GM12878 (cell line): ENCODE measurements around the gene NUP214. TPM values are rescaled to one million over a fixed set of nuclear protein-coding genes. Genes with fewer than 3 reads are reported as not detected.
A peak's percentile ranks its signal among the peaks of the same experiment; 100 is the strongest.

ENCODE experiments used
- ATAC-seq: fragments of 200-7000 bp; cut with Tn5 transposase; 3 replicates; pipeline ENCODE4 v1.9.1; 2020; ENCODE audit warnings: mild to moderate bottlenecking, moderate library complexity
- BruUV-seq: library from RNA; stranded (reverse); fragments of 400-500 nt; replicated peaks from 2 replicates; lab custom pipeline; 2021; lab: Mats Ljungman, UMichigan
- CTCF ChIA-PET: fragments of 300-600 bp; sonication (Branson Sonifier 250); formaldehyde crosslinking; extraction: SDS; loops from one replicate; lab custom pipeline; 2021; ENCODE audit warnings: inconsistent platforms; lab: Yijun Ruan, JAX
- POLR2A ChIA-PET: fragments of 350-600 bp; formaldehyde crosslinking; extraction: SDS; loops from one replicate; lab custom pipeline; 2021; ENCODE audit warnings: inconsistent platforms; lab: Charles Lee
- RAD21 ChIA-PET: fragments of 300-600 bp; sonication (Branson Sonifier 250); formaldehyde crosslinking; loops from one replicate; lab custom pipeline; 2023; ENCODE audit warnings: antibody characterized with exemption; ENCODE audit not compliant: unreplicated experiment; lab: Charles Lee
- SMC1A ChIA-PET: fragments of 300-600 bp; sonication (Branson Sonifier 250); formaldehyde crosslinking; loops from one replicate; lab custom pipeline; 2023; ENCODE audit not compliant: unreplicated experiment, uncharacterized antibody; lab: Charles Lee
- DNase-seq: peaks from one replicate; pipeline ENCODE4 v3.0.0-alpha.2; 2011; ENCODE audit warnings: low read depth, low spot score
- FAIRE-seq: peaks from 3 replicates; lab custom pipeline; 2011; peaks lifted over from hg19 to GRCh38; lab: Jason Lieb, UNC
- H2AFZ ChIP-seq: 2 replicates; pipeline ENCODE4 v1.6.0; 2011; ENCODE audit warnings: low read depth, low read length, control low read depth; ENCODE audit not compliant: control insufficient read depth
- H3K27ac ChIP-seq: 2 replicates; pipeline ENCODE4 v1.5.1; 2011; ENCODE audit warnings: control low read depth; ENCODE audit not compliant: control insufficient read depth, insufficient read depth
- H3K27me3 ChIP-seq, 2 experiments: replicated peaks in 1 of 2; 2 replicates each; pipeline versions ENCODE4 v1.6.0 to v1.6.1; 2011; ENCODE audit warnings: low read length in 1 of 2; ENCODE audit not compliant: control insufficient read depth in 2 of 2, insufficient read depth in 2 of 2
- H3K36me3 ChIP-seq, 2 experiments: 2 replicates each; pipeline ENCODE4 v1.5.1; 2011; ENCODE audit warnings: low read length in 1 of 2; ENCODE audit not compliant: control insufficient read depth in 2 of 2, insufficient read depth in 2 of 2
- H3K4me1 ChIP-seq: 2 replicates; pipeline ENCODE4 v1.6.1; 2011; ENCODE audit warnings: mild to moderate bottlenecking, low read length, moderate library complexity, mixed read lengths; ENCODE audit not compliant: control insufficient read depth, insufficient read depth
- H3K4me2 ChIP-seq: 2 replicates; pipeline ENCODE4 v1.6.0; 2011; ENCODE audit warnings: control low read depth; ENCODE audit not compliant: control insufficient read depth, insufficient read depth
- H3K4me3 ChIP-seq: fragments of 200-600 bp; sonication (generic); 2 replicates; pipeline ENCODE4 v1.5.1; 2016
- H3K79me2 ChIP-seq: 2 replicates; pipeline ENCODE4 v1.6.0; 2011; ENCODE audit warnings: low read length; ENCODE audit not compliant: control insufficient read depth, insufficient read depth
- H3K9ac ChIP-seq: 2 replicates; pipeline ENCODE4 v1.8.0; 2011; ENCODE audit warnings: low read length, control low read depth, mixed read lengths; ENCODE audit not compliant: control insufficient read depth, insufficient read depth
- H3K9me3 ChIP-seq: replicated peaks from 3 replicates; pipeline ENCODE4 v1.5.1; 2011; ENCODE audit warnings: mild to moderate bottlenecking, low read length; ENCODE audit not compliant: control insufficient read depth, insufficient read depth
- H4K20me1 ChIP-seq: 2 replicates; pipeline ENCODE4 v1.6.0; 2011; ENCODE audit not compliant: control insufficient read depth, insufficient read depth
- CHD2 ChIP-seq: IDR thresholded peaks from 2 replicates; pipeline ENCODE4 v1.6.1; 2011; ENCODE audit warnings: low read depth, low read length, improper control_type of control experiment, borderline replicate concordance
- CTCF ChIP-seq, 3 experiments: IDR thresholded peaks in 2 of 3; conservative IDR thresholded peaks in 1 of 3; 2 replicates each; pipeline ENCODE4 v1.5.1; 2011; ENCODE audit warnings: low read depth in 3 of 3, low read length in 3 of 3, mild to moderate bottlenecking in 3 of 3, control low read depth in 2 of 3, moderate library complexity in 2 of 3, inconsistent platforms in 1 of 3, mixed read lengths in 1 of 3; ENCODE audit not compliant: control insufficient read depth in 2 of 3, insufficient read depth in 1 of 3; ENCODE audit errors: extremely low read depth in 1 of 3
- IRF4 ChIP-seq: IDR thresholded peaks from 2 replicates; pipeline ENCODE4 v1.6.1; 2011; ENCODE audit warnings: low read depth, low read length
- MEF2A ChIP-seq: IDR thresholded peaks from 2 replicates; pipeline ENCODE4 v1.6.1; 2011; ENCODE audit warnings: low read depth, mild to moderate bottlenecking, low read length, moderate library complexity; ENCODE audit not compliant: insufficient read depth
- MEF2B ChIP-seq: fragments of 450-650 bp; IDR thresholded peaks from 2 replicates; pipeline ENCODE4 v1.6.1; 2018; ENCODE audit warnings: mild to moderate bottlenecking, moderate library complexity; ENCODE audit not compliant: partially characterized antibody, poor library complexity, severe bottlenecking
- NFYB ChIP-seq: IDR thresholded peaks from 2 replicates; pipeline ENCODE4 v1.6.1; 2011; ENCODE audit warnings: low read depth, mild to moderate bottlenecking, low read length, improper control_type of control experiment, moderate library complexity; ENCODE audit not compliant: insufficient read depth
- NR2C1 ChIP-seq: fragments of 450-650 bp; IDR thresholded peaks from 2 replicates; pipeline ENCODE4 v1.6.1; 2017; ENCODE audit warnings: antibody characterized with exemption, mild to moderate bottlenecking, moderate library complexity
- POLR2A ChIP-seq: IDR thresholded peaks from 2 replicates; pipeline ENCODE4 v1.6.1; 2011; ENCODE audit warnings: low read depth, mild to moderate bottlenecking, low read length
- RAD21 ChIP-seq: IDR thresholded peaks from 2 replicates; pipeline ENCODE4 v1.6.1; 2011; ENCODE audit warnings: mild to moderate bottlenecking, low read depth, low read length, moderate library complexity; ENCODE audit not compliant: insufficient read depth
- RB1 ChIP-seq: fragments of 450-650 bp; formaldehyde crosslinking; IDR thresholded peaks from 2 replicates; pipeline ENCODE4 v1.6.1; 2017; ENCODE audit warnings: mild to moderate bottlenecking, borderline replicate concordance
- SMARCA5 ChIP-seq: fragments of 450-650 bp; IDR thresholded peaks from 2 replicates; pipeline ENCODE4 v1.6.1; 2017; ENCODE audit warnings: mild to moderate bottlenecking
- SMC3 ChIP-seq: IDR thresholded peaks from 2 replicates; pipeline ENCODE4 v1.6.1; 2011; ENCODE audit warnings: low read length, improper control_type of control experiment, borderline replicate concordance
- YY1 ChIP-seq: IDR thresholded peaks from 2 replicates; pipeline ENCODE4 v1.6.1; 2011; ENCODE audit warnings: low read depth, mild to moderate bottlenecking, low read length
- ZNF384 ChIP-seq: IDR thresholded peaks from 2 replicates; pipeline ENCODE4 v1.6.1; 2012; ENCODE audit warnings: low read depth, mild to moderate bottlenecking, low read length, improper control_type of control experiment, borderline replicate concordance
- WGBS: methylation state at CpG from one replicate; pipeline ENCODE4 v1.1.6; 2016; ENCODE audit warnings: low lambda C conversion rate; ENCODE audit not compliant: insufficient replicate concordance, insufficient coverage; ENCODE audit errors: missing lambda C conversion rate; 5-methylcytosine and 5-hydroxymethylcytosine counted together
- in situ Hi-C: fragments of 300-500 bp; cut with MboI; formaldehyde crosslinking; loops from 9 replicates; pipeline ENCODE4 v1.14.3; 2018; ENCODE audit warnings: mixed read lengths
- intact Hi-C: fragments of 100-400 bp; cut with micrococcal nuclease; formaldehyde crosslinking; loops from one replicate; pipeline ENCODE4 v1.14.2; 2022; ENCODE audit not compliant: unreplicated experiment
- polyA plus RNA-seq, 11 experiments: library from polyadenylated mRNA; depleted of rRNA in 4 of 11; unstranded in 6 of 11; stranded (reverse) in 5 of 11; fragments of >200 nt; fragmentation: Nextera tagmentation in 4 of 11; fragmentation: Illumina TruSeq in 1 of 11; extraction: Ambion mirVana in 4 of 11; extraction: Trizol in 1 of 11; gene quantifications; 1 replicate in 1 of 11; 2 replicates in 10 of 11; pipeline versions ENCODE4 v1.2.1 to v1.2.3, GENCODE V29; 2011 to 2016; ENCODE audit warnings: inconsistent platforms in 2 of 11, missing spikeins in 2 of 11, low read depth in 1 of 11
- total RNA-seq, 4 experiments: library from RNA; depleted of rRNA in 3 of 4; stranded (reverse); fragments of >200 nt in 3 of 4; fragmentation: Illumina TruSeq in 1 of 4; extraction: Trizol in 1 of 4; gene quantifications; 2 replicates each; pipeline versions ENCODE4 v1.2.1 to v1.2.3, GENCODE V29; 2013 to 2021

Gene NUP214
- total and polyA plus RNA-seq, 10 of the 15 experiments (the other 5 are each of a cell fraction or from before 2014, with no cell fraction given) = 11.7 to 53.8 (median 17.6) TPM

- DNase-seq (peak; percentile 23), FAIRE-seq (peak; percentile 86), ATAC-seq (peak; percentile 99)
- Histone ChIP-seq H3K4me3 (no peak overlapping the region), H3K27ac (no peak overlapping the region), H4K20me1 (no peaks in the 10 kb centered on the region), H3K79me2 (no peaks in the 10 kb centered on the region; the same call in 1 of the 2 replicates), H3K9ac (no peak overlapping the region), H3K27me3 (no peaks in the 10 kb centered on the region), H3K9me3 (no peaks in the 10 kb centered on the region), H3K4me1 (peaks cover 13% of the 10 kb centered on the region), H3K4me2 (no peak overlapping the region), H2AFZ (no peak overlapping the region), H3K36me3 (peaks cover 17 to 20% of the 10 kb centered on the region in 2 experiments)
- no TSS peak for BruUV-seq
- intact Hi-C loops (loop anchor here (1.0 kb wide), 2 partner anchors 97 to 158 kb away; no protein-coding TSS in a partner anchor), in situ Hi-C loops (loop anchor here (5.0 kb wide), 1 partner anchor 159 kb away; no protein-coding TSS in a partner anchor)
- CTCF ChIA-PET = interaction anchor here (0.6 to 7.8 kb wide), 19 partner anchors 10 to 219 kb away, joined by 3 to 171 read pairs (median 6); partner anchors contain the start of gene FAM78A
- POLR2A ChIA-PET = no interaction called here
- SMC1A ChIA-PET = interaction anchor here (0.8 to 7.9 kb wide), 10 partner anchors 11 to 156 kb away, joined by 3 to 130 read pairs (median 4); no protein-coding TSS in a partner anchor
- RAD21 ChIA-PET = interaction anchor here (0.7 to 6.5 kb wide), 9 partner anchors 13 to 576 kb away, joined by 3 to 74 read pairs (median 5); partner anchors contain the start of gene FAM78A
- TF ChIP-seq IRF4 = 0 out of 2 replicates have a peak, but pooled peaks have one; percentile 36
- peak; percentile 93 to 98 (median 96); a peak in 5 of 6 replicates for TF ChIP-seq CTCF (IDR thresholded peaks at IDR 0.05 in 2 of 3, conservative IDR thresholded peaks at IDR 0.05 in 1 of 3; ENCODE audit: control insufficient read depth in 2 of 3, extremely low read depth in 1 of 3, insufficient read depth in 1 of 3, low read depth in 3 of 3, low read length in 3 of 3)
- peak; percentile 35 for TF ChIP-seq MEF2B
- no peak for TF ChIP-seq NR2C1
- TF ChIP-seq POLR2A = no peak
- TF ChIP-seq RAD21 = peak; percentile 83
- peak; percentile 97 for TF ChIP-seq SMC3
- TF ChIP-seq SMARCA5 = peak; percentile 92
- TF ChIP-seq YY1 = peak; percentile 73
- peak; percentile 48; the same call in 1 of the 2 replicates for TF ChIP-seq CHD2
- no peak for TF ChIP-seq MEF2A
- TF ChIP-seq RB1 = peak; percentile 64
- TF ChIP-seq NFYB = no peak
- TF ChIP-seq ZNF384 = 0 out of 2 replicates have a peak, but pooled peaks have one; percentile 32
- WGBS = 8% methylated on average over 4 of the region's 4 CpGs
These were observed 53.0 kb downstream of the NUP214 start for GRCh38 chr9:131178382-131178781.
